GM12878 (cell line): Measurements from ENCODE around the gene BICRA. TPM values are rescaled to one million over a fixed set of nuclear protein-coding genes. Genes with fewer than 3 reads are reported as not detected.

Experiments used
- ATAC-seq: fragments of 200-7000 bp; cut with Tn5 transposase; 3 replicates; pipeline ENCODE4 v1.9.1; 2020; ENCODE audit warnings: mild to moderate bottlenecking, moderate library complexity
- BruUV-seq: library from RNA; stranded (reverse); fragments of 400-500 nt; replicated peaks from 2 replicates; lab custom pipeline; 2021; lab: Mats Ljungman, UMichigan
- CTCF ChIA-PET: fragments of 300-600 bp; sonication (Branson Sonifier 250); formaldehyde crosslinking; extraction: SDS; loops from one replicate; lab custom pipeline; 2021; ENCODE audit warnings: inconsistent platforms; lab: Yijun Ruan, JAX
- POLR2A ChIA-PET: fragments of 350-600 bp; formaldehyde crosslinking; extraction: SDS; loops from one replicate; lab custom pipeline; 2021; ENCODE audit warnings: inconsistent platforms; lab: Charles Lee
- RAD21 ChIA-PET: fragments of 300-600 bp; sonication (Branson Sonifier 250); formaldehyde crosslinking; loops from one replicate; lab custom pipeline; 2023; ENCODE audit warnings: antibody characterized with exemption; ENCODE audit not compliant: unreplicated experiment; lab: Charles Lee
- SMC1A ChIA-PET: fragments of 300-600 bp; sonication (Branson Sonifier 250); formaldehyde crosslinking; loops from one replicate; lab custom pipeline; 2023; ENCODE audit not compliant: unreplicated experiment, uncharacterized antibody; lab: Charles Lee
- DNase-seq: peaks from one replicate; pipeline ENCODE4 v3.0.0-alpha.2; 2011; ENCODE audit warnings: low read depth, low spot score
- FAIRE-seq: peaks from 3 replicates; lab custom pipeline; 2011; peaks lifted over from hg19 to GRCh38; lab: Jason Lieb, UNC
- H2AFZ ChIP-seq: 2 replicates; pipeline ENCODE4 v1.6.0; 2011; ENCODE audit warnings: low read depth, low read length, control low read depth; ENCODE audit not compliant: control insufficient read depth
- H3K27ac ChIP-seq: 2 replicates; pipeline ENCODE4 v1.5.1; 2011; ENCODE audit warnings: control low read depth; ENCODE audit not compliant: control insufficient read depth, insufficient read depth
- H3K27me3 ChIP-seq, 2 experiments: replicated peaks in 1 of 2; 2 replicates each; pipeline versions ENCODE4 v1.6.0 to v1.6.1; 2011; ENCODE audit warnings: low read length in 1 of 2; ENCODE audit not compliant: control insufficient read depth in 2 of 2, insufficient read depth in 2 of 2
- H3K36me3 ChIP-seq, 2 experiments: 2 replicates each; pipeline ENCODE4 v1.5.1; 2011; ENCODE audit warnings: low read length in 1 of 2; ENCODE audit not compliant: control insufficient read depth in 2 of 2, insufficient read depth in 2 of 2
- H3K4me1 ChIP-seq: 2 replicates; pipeline ENCODE4 v1.6.1; 2011; ENCODE audit warnings: mild to moderate bottlenecking, low read length, moderate library complexity, mixed read lengths; ENCODE audit not compliant: control insufficient read depth, insufficient read depth
- H3K4me2 ChIP-seq: 2 replicates; pipeline ENCODE4 v1.6.0; 2011; ENCODE audit warnings: control low read depth; ENCODE audit not compliant: control insufficient read depth, insufficient read depth
- H3K4me3 ChIP-seq: fragments of 200-600 bp; sonication (generic); 2 replicates; pipeline ENCODE4 v1.5.1; 2016
- H3K79me2 ChIP-seq: 2 replicates; pipeline ENCODE4 v1.6.0; 2011; ENCODE audit warnings: low read length; ENCODE audit not compliant: control insufficient read depth, insufficient read depth
- H3K9ac ChIP-seq: 2 replicates; pipeline ENCODE4 v1.8.0; 2011; ENCODE audit warnings: low read length, control low read depth, mixed read lengths; ENCODE audit not compliant: control insufficient read depth, insufficient read depth
- H3K9me3 ChIP-seq: replicated peaks from 3 replicates; pipeline ENCODE4 v1.5.1; 2011; ENCODE audit warnings: mild to moderate bottlenecking, low read length; ENCODE audit not compliant: control insufficient read depth, insufficient read depth
- H4K20me1 ChIP-seq: 2 replicates; pipeline ENCODE4 v1.6.0; 2011; ENCODE audit not compliant: control insufficient read depth, insufficient read depth
- ATF3 ChIP-seq: IDR thresholded peaks from 2 replicates; pipeline ENCODE4 v1.6.1; 2011; ENCODE audit warnings: low read depth, mild to moderate bottlenecking, low read length, moderate library complexity, borderline replicate concordance; ENCODE audit errors: extremely low read depth
- ATF7 ChIP-seq: fragments of 450-650 bp; IDR thresholded peaks from 2 replicates; pipeline ENCODE4 v1.6.1; 2016; ENCODE audit warnings: low read depth, mild to moderate bottlenecking
- BACH1 ChIP-seq: fragments of 450-650 bp; IDR thresholded peaks from 2 replicates; pipeline ENCODE4 v1.6.1; 2017; ENCODE audit warnings: mild to moderate bottlenecking, borderline replicate concordance
- BCL3 ChIP-seq: IDR thresholded peaks from 2 replicates; pipeline ENCODE4 v1.6.1; 2011; ENCODE audit warnings: borderline replicate concordance, low read depth, mild to moderate bottlenecking, moderate library complexity, low read length; ENCODE audit not compliant: insufficient read depth, poor library complexity, severe bottlenecking
- CREM ChIP-seq: IDR thresholded peaks from 2 replicates; pipeline ENCODE4 v1.6.1; 2014; ENCODE audit warnings: antibody characterized with exemption, low read depth
- EGR1 ChIP-seq, 2 experiments: IDR thresholded peaks; 1 replicate in 1 of 2; 2 replicates in 1 of 2; pipeline ENCODE4 v1.6.1; 2011 to 2012; ENCODE audit warnings: low read depth in 2 of 2, low read length in 2 of 2, borderline replicate concordance in 1 of 2, mild to moderate bottlenecking in 1 of 2, moderate library complexity in 1 of 2
- ESRRA ChIP-seq: IDR thresholded peaks from 2 replicates; pipeline ENCODE4 v1.6.1; 2012; ENCODE audit warnings: mild to moderate bottlenecking, low read length, improper control_type of control experiment
- HDGF ChIP-seq: fragments of 450-650 bp; IDR thresholded peaks from 2 replicates; pipeline ENCODE4 v1.6.1; 2016; ENCODE audit warnings: antibody characterized with exemption
- NFIC ChIP-seq: IDR thresholded peaks from 2 replicates; pipeline ENCODE4 v1.6.1; 2012; ENCODE audit warnings: low read depth, mild to moderate bottlenecking, inconsistent platforms, low read length, moderate library complexity
- NR2C2 ChIP-seq: IDR thresholded peaks from 2 replicates; pipeline ENCODE4 v1.6.1; 2011; ENCODE audit warnings: borderline replicate concordance, low read depth; ENCODE audit not compliant: control insufficient read depth, insufficient read length
- RUNX3 ChIP-seq: IDR thresholded peaks from 2 replicates; pipeline ENCODE4 v1.6.1; 2012; ENCODE audit warnings: low read length, inconsistent platforms
- SRF ChIP-seq, 2 experiments: IDR thresholded peaks; 2 replicates each; pipeline ENCODE4 v1.6.1; 2011; ENCODE audit warnings: low read depth in 2 of 2, low read length in 2 of 2, mild to moderate bottlenecking in 1 of 2, moderate library complexity in 1 of 2
- SUZ12 ChIP-seq: fragments of 200-600 bp; sonication (generic); IDR thresholded peaks from one replicate; pipeline ENCODE4 v1.6.1; 2018; ENCODE audit warnings: antibody characterized with exemption, mild to moderate bottlenecking; ENCODE audit not compliant: unreplicated experiment
- YY1 ChIP-seq: IDR thresholded peaks from 2 replicates; pipeline ENCODE4 v1.6.1; 2011; ENCODE audit warnings: low read depth, mild to moderate bottlenecking, low read length
- WGBS: methylation state at CpG from one replicate; pipeline ENCODE4 v1.1.6; 2016; ENCODE audit warnings: low lambda C conversion rate; ENCODE audit not compliant: insufficient replicate concordance, insufficient coverage; ENCODE audit errors: missing lambda C conversion rate; 5-methylcytosine and 5-hydroxymethylcytosine counted together
- in situ Hi-C: fragments of 300-500 bp; cut with MboI; formaldehyde crosslinking; loops from 9 replicates; pipeline ENCODE4 v1.14.3; 2018; ENCODE audit warnings: mixed read lengths
- intact Hi-C: fragments of 100-400 bp; cut with micrococcal nuclease; formaldehyde crosslinking; loops from one replicate; pipeline ENCODE4 v1.14.2; 2022; ENCODE audit not compliant: unreplicated experiment
- polyA plus RNA-seq, 11 experiments: library from polyadenylated mRNA; depleted of rRNA in 4 of 11; unstranded in 6 of 11; stranded (reverse) in 5 of 11; fragments of >200 nt; fragmentation: Nextera tagmentation in 4 of 11; fragmentation: Illumina TruSeq in 1 of 11; extraction: Ambion mirVana in 4 of 11; extraction: Trizol in 1 of 11; gene quantifications; 1 replicate in 1 of 11; 2 replicates in 10 of 11; pipeline versions ENCODE4 v1.2.1 to v1.2.3, GENCODE V29; 2011 to 2016; ENCODE audit warnings: inconsistent platforms in 2 of 11, missing spikeins in 2 of 11, low read depth in 1 of 11
- total RNA-seq, 4 experiments: library from RNA; depleted of rRNA in 3 of 4; stranded (reverse); fragments of >200 nt in 3 of 4; fragmentation: Illumina TruSeq in 1 of 4; extraction: Trizol in 1 of 4; gene quantifications; 2 replicates each; pipeline versions ENCODE4 v1.2.1 to v1.2.3, GENCODE V29; 2013 to 2021

The BICRA gene
- total and polyA plus RNA-seq, 10 of the 15 experiments (the other 5 are each of a cell fraction or from before 2014, with no cell fraction given): 0.11 to 15.3 (median 1.3) TPM

GRCh38 chr19:47653856-47654255 is 44.9 kb downstream of the BICRA start:
- H3K36me3 ChIP-seq: peaks cover 0 to 3% of the 10 kb centered on the region in 2 experiments; a peak in 3 of 4 replicates
- ATAC-seq (no peak), FAIRE-seq (no peak), DNase-seq (no peak)
- ChIA-PET CTCF (no interaction called here), POLR2A (no interaction called here), RAD21 (no interaction called here), SMC1A (no interaction called here)
- no peak overlapping the region for H3K4me2 ChIP-seq
- WGBS: 95% methylated on average over 13 of the region's 13 CpGs
- no peak overlapping the region for H3K27ac ChIP-seq
- no peaks in the 10 kb centered on the region for H4K20me1 ChIP-seq
- H3K9me3 ChIP-seq: no peaks in the 10 kb centered on the region
- no peak for TF ChIP-seq RUNX3
- TF ChIP-seq HDGF: no peak
- no peak for TF ChIP-seq CREM
- TF ChIP-seq YY1: no peak
- TF ChIP-seq NFIC: no peak
- no peak for TF ChIP-seq SRF (IDR thresholded peaks at IDR 0.05; ENCODE audit: low read depth in 2 of 2, low read length in 2 of 2)
- no peak for TF ChIP-seq ATF3
- no peak for TF ChIP-seq SUZ12
- no peak for TF ChIP-seq ATF7
- no peak for TF ChIP-seq ESRRA
- no peak for TF ChIP-seq NR2C2
- no peak for TF ChIP-seq BCL3
- TF ChIP-seq EGR1 (IDR thresholded peaks at IDR 0.05; ENCODE audit: borderline replicate concordance in 1 of 2, low read depth in 2 of 2, low read length in 2 of 2): no peak
- TF ChIP-seq BACH1: no peak
- no peak overlapping the region for H3K9ac ChIP-seq
- H3K79me2 ChIP-seq: peaks cover 2% of the 10 kb centered on the region
- H2AFZ ChIP-seq: no peak overlapping the region
- BruUV-seq: no TSS peak
- H3K4me1 ChIP-seq: no peaks in the 10 kb centered on the region
- intact Hi-C loops (no loop called here), in situ Hi-C loops (no loop called here)
- H3K27me3 ChIP-seq: no peaks in the 10 kb centered on the region
- no peak overlapping the region for H3K4me3 ChIP-seq
